GM12878 (cell line): ENCODE data around the gene EMP2. TPM values are rescaled to one million over a fixed set of nuclear protein-coding genes. Genes with fewer than 3 reads are reported as not detected.

ENCODE experiments used
- ATAC-seq: fragments of 200-7000 bp; cut with Tn5 transposase; 3 replicates; pipeline ENCODE4 v1.9.1; 2020; ENCODE audit warnings: mild to moderate bottlenecking, moderate library complexity
- BruUV-seq: library from RNA; stranded (reverse); fragments of 400-500 nt; replicated peaks from 2 replicates; lab custom pipeline; 2021; lab: Mats Ljungman, UMichigan
- CTCF ChIA-PET: fragments of 300-600 bp; sonication (Branson Sonifier 250); formaldehyde crosslinking; extraction: SDS; loops from one replicate; lab custom pipeline; 2021; ENCODE audit warnings: inconsistent platforms; lab: Yijun Ruan, JAX
- POLR2A ChIA-PET: fragments of 350-600 bp; formaldehyde crosslinking; extraction: SDS; loops from one replicate; lab custom pipeline; 2021; ENCODE audit warnings: inconsistent platforms; lab: Charles Lee
- RAD21 ChIA-PET: fragments of 300-600 bp; sonication (Branson Sonifier 250); formaldehyde crosslinking; loops from one replicate; lab custom pipeline; 2023; ENCODE audit warnings: antibody characterized with exemption; ENCODE audit not compliant: unreplicated experiment; lab: Charles Lee
- SMC1A ChIA-PET: fragments of 300-600 bp; sonication (Branson Sonifier 250); formaldehyde crosslinking; loops from one replicate; lab custom pipeline; 2023; ENCODE audit not compliant: unreplicated experiment, uncharacterized antibody; lab: Charles Lee
- DNase-seq: peaks from one replicate; pipeline ENCODE4 v3.0.0-alpha.2; 2011; ENCODE audit warnings: low read depth, low spot score
- FAIRE-seq: peaks from 3 replicates; lab custom pipeline; 2011; peaks lifted over from hg19 to GRCh38; lab: Jason Lieb, UNC
- H2AFZ ChIP-seq: 2 replicates; pipeline ENCODE4 v1.6.0; 2011; ENCODE audit warnings: low read depth, low read length, control low read depth; ENCODE audit not compliant: control insufficient read depth
- H3K27ac ChIP-seq: 2 replicates; pipeline ENCODE4 v1.5.1; 2011; ENCODE audit warnings: control low read depth; ENCODE audit not compliant: control insufficient read depth, insufficient read depth
- H3K27me3 ChIP-seq, 2 experiments: replicated peaks in 1 of 2; 2 replicates each; pipeline versions ENCODE4 v1.6.0 to v1.6.1; 2011; ENCODE audit warnings: low read length in 1 of 2; ENCODE audit not compliant: control insufficient read depth in 2 of 2, insufficient read depth in 2 of 2
- H3K36me3 ChIP-seq, 2 experiments: 2 replicates each; pipeline ENCODE4 v1.5.1; 2011; ENCODE audit warnings: low read length in 1 of 2; ENCODE audit not compliant: control insufficient read depth in 2 of 2, insufficient read depth in 2 of 2
- H3K4me1 ChIP-seq: 2 replicates; pipeline ENCODE4 v1.6.1; 2011; ENCODE audit warnings: mild to moderate bottlenecking, low read length, moderate library complexity, mixed read lengths; ENCODE audit not compliant: control insufficient read depth, insufficient read depth
- H3K4me2 ChIP-seq: 2 replicates; pipeline ENCODE4 v1.6.0; 2011; ENCODE audit warnings: control low read depth; ENCODE audit not compliant: control insufficient read depth, insufficient read depth
- H3K4me3 ChIP-seq: fragments of 200-600 bp; sonication (generic); 2 replicates; pipeline ENCODE4 v1.5.1; 2016
- H3K79me2 ChIP-seq: 2 replicates; pipeline ENCODE4 v1.6.0; 2011; ENCODE audit warnings: low read length; ENCODE audit not compliant: control insufficient read depth, insufficient read depth
- H3K9ac ChIP-seq: 2 replicates; pipeline ENCODE4 v1.8.0; 2011; ENCODE audit warnings: low read length, control low read depth, mixed read lengths; ENCODE audit not compliant: control insufficient read depth, insufficient read depth
- H3K9me3 ChIP-seq: replicated peaks from 3 replicates; pipeline ENCODE4 v1.5.1; 2011; ENCODE audit warnings: mild to moderate bottlenecking, low read length; ENCODE audit not compliant: control insufficient read depth, insufficient read depth
- H4K20me1 ChIP-seq: 2 replicates; pipeline ENCODE4 v1.6.0; 2011; ENCODE audit not compliant: control insufficient read depth, insufficient read depth
- BMI1 ChIP-seq: fragments of 450-650 bp; IDR thresholded peaks from 2 replicates; pipeline ENCODE4 v1.6.1; 2016; ENCODE audit warnings: mild to moderate bottlenecking, moderate library complexity, borderline replicate concordance
- CBFB ChIP-seq: IDR thresholded peaks from 2 replicates; pipeline ENCODE4 v1.6.1; 2016; ENCODE audit warnings: antibody characterized with exemption, low read depth
- CBX3 ChIP-seq: fragments of 200-600 bp; sonication (generic); IDR thresholded peaks from 2 replicates; pipeline ENCODE4 v1.6.1; 2016; ENCODE audit warnings: low read depth, borderline replicate concordance
- CHD4 ChIP-seq: fragments of 200-600 bp; sonication (generic); IDR thresholded peaks from 2 replicates; pipeline ENCODE4 v1.6.1; 2016; ENCODE audit warnings: mild to moderate bottlenecking
- CREM ChIP-seq: IDR thresholded peaks from 2 replicates; pipeline ENCODE4 v1.6.1; 2014; ENCODE audit warnings: antibody characterized with exemption, low read depth
- ETV6 ChIP-seq, 2 experiments: fragments of 450-650 bp in 1 of 2; IDR thresholded peaks in 1 of 2; conservative IDR thresholded peaks in 1 of 2; 2 replicates each; pipeline ENCODE4 v1.6.1; 2014; ENCODE audit warnings: antibody characterized with exemption in 1 of 2, borderline replicate concordance in 1 of 2, low read depth in 1 of 2, mild to moderate bottlenecking in 1 of 2, moderate library complexity in 1 of 2
- HDGF ChIP-seq: fragments of 450-650 bp; IDR thresholded peaks from 2 replicates; pipeline ENCODE4 v1.6.1; 2016; ENCODE audit warnings: antibody characterized with exemption
- MTA2 ChIP-seq: fragments of 450-650 bp; IDR thresholded peaks from 2 replicates; pipeline ENCODE4 v1.6.1; 2016; ENCODE audit warnings: low read depth, mild to moderate bottlenecking, moderate library complexity
- MYB ChIP-seq: fragments of 150-350 bp; IDR thresholded peaks from 2 replicates; pipeline ENCODE4 v1.6.1; 2014; ENCODE audit warnings: mild to moderate bottlenecking, low read depth, low read length, borderline replicate concordance
- POLR2AphosphoS2 ChIP-seq: IDR thresholded peaks from 2 replicates; pipeline ENCODE4 v1.6.1; 2011; ENCODE audit warnings: low read depth, mild to moderate bottlenecking, low read length, improper control_type of control experiment, moderate library complexity
- POU2F2 ChIP-seq: IDR thresholded peaks from 3 replicates; pipeline ENCODE4 v1.6.1; 2011; ENCODE audit warnings: low read depth, mild to moderate bottlenecking, low read length, borderline replicate concordance
- PRDM15 ChIP-seq: fragments of 450-650 bp; formaldehyde crosslinking; IDR thresholded peaks from 2 replicates; pipeline ENCODE4 v1.4.0; 2020; ENCODE audit warnings: mild to moderate bottlenecking, moderate library complexity
- RELA ChIP-seq: fragments of 450-650 bp; IDR thresholded peaks from 2 replicates; pipeline ENCODE4 v1.8.0; 2014; ENCODE audit warnings: borderline replicate concordance; ENCODE audit not compliant: partially characterized antibody
- TARDBP ChIP-seq: IDR thresholded peaks from 2 replicates; pipeline ENCODE4 v1.6.1; 2016; ENCODE audit warnings: borderline replicate concordance
- TCF3 ChIP-seq: IDR thresholded peaks from 2 replicates; pipeline ENCODE4 v1.6.1; 2012; ENCODE audit warnings: low read depth, mild to moderate bottlenecking, low read length, borderline replicate concordance; ENCODE audit not compliant: insufficient read depth
- TCF7 ChIP-seq: IDR thresholded peaks from 2 replicates; pipeline ENCODE4 v1.6.1; 2014; ENCODE audit warnings: antibody characterized with exemption, borderline replicate concordance
- YBX1 ChIP-seq: fragments of 450-650 bp; IDR thresholded peaks from 2 replicates; pipeline ENCODE4 v1.6.1; 2016; ENCODE audit warnings: antibody characterized with exemption
- ZNF592 ChIP-seq: fragments of 450-650 bp; IDR thresholded peaks from 2 replicates; pipeline ENCODE4 v1.6.1; 2017; ENCODE audit warnings: mild to moderate bottlenecking, moderate library complexity
- WGBS: methylation state at CpG from one replicate; pipeline ENCODE4 v1.1.6; 2016; ENCODE audit warnings: low lambda C conversion rate; ENCODE audit not compliant: insufficient replicate concordance, insufficient coverage; ENCODE audit errors: missing lambda C conversion rate; 5-methylcytosine and 5-hydroxymethylcytosine counted together
- in situ Hi-C: fragments of 300-500 bp; cut with MboI; formaldehyde crosslinking; loops from 9 replicates; pipeline ENCODE4 v1.14.3; 2018; ENCODE audit warnings: mixed read lengths
- intact Hi-C: fragments of 100-400 bp; cut with micrococcal nuclease; formaldehyde crosslinking; loops from one replicate; pipeline ENCODE4 v1.14.2; 2022; ENCODE audit not compliant: unreplicated experiment
- polyA plus RNA-seq, 11 experiments: library from polyadenylated mRNA; depleted of rRNA in 4 of 11; unstranded in 6 of 11; stranded (reverse) in 5 of 11; fragments of >200 nt; fragmentation: Nextera tagmentation in 4 of 11; fragmentation: Illumina TruSeq in 1 of 11; extraction: Ambion mirVana in 4 of 11; extraction: Trizol in 1 of 11; gene quantifications; 1 replicate in 1 of 11; 2 replicates in 10 of 11; pipeline versions ENCODE4 v1.2.1 to v1.2.3, GENCODE V29; 2011 to 2016; ENCODE audit warnings: inconsistent platforms in 2 of 11, missing spikeins in 2 of 11, low read depth in 1 of 11
- total RNA-seq, 4 experiments: library from RNA; depleted of rRNA in 3 of 4; stranded (reverse); fragments of >200 nt in 3 of 4; fragmentation: Illumina TruSeq in 1 of 4; extraction: Trizol in 1 of 4; gene quantifications; 2 replicates each; pipeline versions ENCODE4 v1.2.1 to v1.2.3, GENCODE V29; 2013 to 2021

The EMP2 gene
- total and polyA plus RNA-seq, 10 of the 15 experiments (the other 5 are each of a cell fraction or from before 2014, with no cell fraction given) = 0.41 to 10.4 (median 3.8) TPM

- TF ChIP-seq PRDM15 (CRISPR knock-in tag) = no peak
- TF ChIP-seq BMI1 = no peak
- TF ChIP-seq TCF3 = no peak
- TF ChIP-seq CBX3 = no peak
- TF ChIP-seq CBFB = no peak
- no peak for TF ChIP-seq POU2F2
- no peak for TF ChIP-seq HDGF
Observed at GRCh38 chr16:10590342-10590741, 9.9 kb upstream of the EMP2 start (continued).

- no peaks in the 10 kb centered on the region for H3K9me3 ChIP-seq
- no peak overlapping the region for H3K27ac ChIP-seq
- ChIA-PET POLR2A (interaction anchor here (0.6 kb wide), 1 partner anchor 10 kb away, joined by 3 read pairs; no protein-coding TSS in a partner anchor), RAD21 (no interaction called here), SMC1A (no interaction called here), CTCF (interaction anchor here (1.2 kb wide), 1 partner anchor 16 kb away, joined by 3 read pairs; no protein-coding TSS in a partner anchor)
- H2AFZ ChIP-seq = no peak overlapping the region
- in situ Hi-C loops (no loop called here), intact Hi-C loops (no loop called here)
- no peak for ATAC-seq
- H4K20me1 ChIP-seq = no peaks in the 10 kb centered on the region
- no peaks in the 10 kb centered on the region for H3K4me1 ChIP-seq
- H3K4me3 ChIP-seq = no peak overlapping the region
- no peaks in the 10 kb centered on the region for H3K36me3 ChIP-seq
- FAIRE-seq = no peak
- no peak for DNase-seq
- H3K4me2 ChIP-seq = no peak overlapping the region
- H3K9ac ChIP-seq = no peak overlapping the region
- H3K79me2 ChIP-seq = no peaks in the 10 kb centered on the region
- H3K27me3 ChIP-seq = no peaks in the 10 kb centered on the region; a peak in 1 of 4 replicates
- WGBS = 30% methylated on average over 5 of the region's 5 CpGs
- BruUV-seq = no TSS peak
- TF ChIP-seq CREM (no peak), MYB (no peak), ZNF592 (no peak), TCF7 (no peak), POLR2AphosphoS2 (no peak), CHD4 (no peak), ETV6 (conservative IDR thresholded peaks at IDR 0.05 in 1 of 2, IDR thresholded peaks at IDR 0.05 in 1 of 2; ENCODE audit: borderline replicate concordance in 1 of 2, low read depth in 1 of 2) (no peak), YBX1 (no peak), TARDBP (no peak), MTA2 (no peak), RELA (no peak)
Observed at GRCh38 chr16:10589109-10589508, 8.7 kb upstream of the EMP2 start.
